ENCODE measurements around the gene COG1. TPM values are rescaled to one million over a fixed set of nuclear protein-coding genes. Genes with fewer than 3 reads are reported as not detected.

COG1 gene
- total RNA-seq, 2 donors from 2014 or later: 27.1 to 27.8 TPM

DNA sequence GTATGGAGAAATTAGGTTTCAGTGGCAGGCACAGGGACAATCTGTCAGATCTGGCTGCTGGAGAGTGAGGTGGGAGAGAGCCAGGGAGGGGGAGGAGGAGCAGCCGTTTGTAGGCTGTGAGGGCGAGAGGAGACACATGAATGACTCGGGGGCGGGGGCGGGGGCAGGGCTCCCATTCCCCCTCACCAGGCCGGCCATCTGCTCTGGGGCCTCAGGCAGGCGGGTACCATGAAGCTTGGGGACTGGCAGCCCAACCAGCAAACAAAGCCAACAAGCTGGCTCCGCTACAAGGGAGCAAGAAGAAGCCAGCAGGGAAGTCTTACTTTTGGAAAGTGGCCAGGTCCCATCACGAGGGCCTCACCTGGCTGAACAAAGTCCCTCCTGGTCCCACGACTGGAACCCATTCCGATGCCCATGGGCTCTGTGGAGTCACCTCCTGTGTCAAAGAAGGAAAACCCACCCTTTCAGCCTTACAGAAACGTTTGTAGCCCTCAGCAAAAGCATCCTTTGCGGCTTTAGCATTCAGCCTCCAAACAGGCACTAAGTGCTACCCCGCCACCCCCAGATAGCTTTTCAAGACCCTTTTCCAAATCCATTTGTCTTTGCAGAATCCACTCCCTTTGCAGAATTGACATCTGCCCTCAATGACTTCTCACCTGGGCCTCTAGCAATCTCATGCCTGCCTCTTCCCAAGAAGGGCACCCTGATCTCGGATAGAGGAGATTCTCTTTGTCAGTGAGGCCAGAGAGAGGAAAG, 37.3 kb upstream of the COG1 start:
- peaks cover 24% of the 10 kb centered on the region for H3K27me3 Mint-ChIP-seq (ENCODE audit: insufficient read depth)
- TF ChIP-seq, protein P1, sequence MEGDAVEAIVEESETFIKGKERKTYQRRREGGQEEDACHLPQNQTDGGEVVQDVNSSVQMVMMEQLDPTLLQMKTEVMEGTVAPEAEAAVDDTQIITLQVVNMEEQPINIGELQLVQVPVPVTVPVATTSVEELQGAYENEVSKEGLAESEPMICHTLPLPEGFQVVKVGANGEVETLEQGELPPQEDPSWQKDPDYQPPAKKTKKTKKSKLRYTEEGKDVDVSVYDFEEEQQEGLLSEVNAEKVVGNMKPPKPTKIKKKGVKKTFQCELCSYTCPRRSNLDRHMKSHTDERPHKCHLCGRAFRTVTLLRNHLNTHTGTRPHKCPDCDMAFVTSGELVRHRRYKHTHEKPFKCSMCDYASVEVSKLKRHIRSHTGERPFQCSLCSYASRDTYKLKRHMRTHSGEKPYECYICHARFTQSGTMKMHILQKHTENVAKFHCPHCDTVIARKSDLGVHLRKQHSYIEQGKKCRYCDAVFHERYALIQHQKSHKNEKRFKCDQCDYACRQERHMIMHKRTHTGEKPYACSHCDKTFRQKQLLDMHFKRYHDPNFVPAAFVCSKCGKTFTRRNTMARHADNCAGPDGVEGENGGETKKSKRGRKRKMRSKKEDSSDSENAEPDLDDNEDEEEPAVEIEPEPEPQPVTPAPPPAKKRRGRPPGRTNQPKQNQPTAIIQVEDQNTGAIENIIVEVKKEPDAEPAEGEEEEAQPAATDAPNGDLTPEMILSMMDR (conservative IDR thresholded peaks at IDR 0.05): no peak
- H3K9me3 Mint-ChIP-seq: no peaks in the 10 kb centered on the region
- no peak overlapping the region for H3K4me3 ChIP-seq (ENCODE audit: low read length)
- no peaks in the 10 kb centered on the region for H3K36me3 Mint-ChIP-seq (ENCODE audit: low read depth)
- H3K27me3 ChIP-seq (ENCODE audit: control insufficient read depth, insufficient read depth, low read length, poor library complexity, severe bottlenecking): no peaks in the 10 kb centered on the region
- no peak overlapping the region for H3K4me3 Mint-ChIP-seq
- H3K36me3 ChIP-seq (ENCODE audit: control insufficient read depth, insufficient read depth, low read length): no peaks in the 10 kb centered on the region
- WGBS, 2 experiments (ENCODE audit: insufficient coverage in 1 of 2, insufficient read length in 1 of 2): 76 to 98% methylated on average over 5 to 15 of the region's 15 CpGs
- H3K27ac ChIP-seq (ENCODE audit: low read depth, low read length): peak overlapping the region; percentile 90
- no peak overlapping the region for H3K9ac ChIP-seq (ENCODE audit: extremely low read depth, low read length, poor library complexity, severe bottlenecking)
- peaks cover 20% of the 10 kb centered on the region for H3K4me1 ChIP-seq (ENCODE audit: control insufficient read depth, insufficient read depth, low read length)
- peaks cover 52% of the 10 kb centered on the region for H3K4me1 Mint-ChIP-seq
- H3K9me3 ChIP-seq (ENCODE audit: control insufficient read depth, low read length): no peaks in the 10 kb centered on the region
- DNase-seq: peak; percentile 75
- H3K27ac Mint-ChIP-seq: no peak overlapping the region

DNA sequence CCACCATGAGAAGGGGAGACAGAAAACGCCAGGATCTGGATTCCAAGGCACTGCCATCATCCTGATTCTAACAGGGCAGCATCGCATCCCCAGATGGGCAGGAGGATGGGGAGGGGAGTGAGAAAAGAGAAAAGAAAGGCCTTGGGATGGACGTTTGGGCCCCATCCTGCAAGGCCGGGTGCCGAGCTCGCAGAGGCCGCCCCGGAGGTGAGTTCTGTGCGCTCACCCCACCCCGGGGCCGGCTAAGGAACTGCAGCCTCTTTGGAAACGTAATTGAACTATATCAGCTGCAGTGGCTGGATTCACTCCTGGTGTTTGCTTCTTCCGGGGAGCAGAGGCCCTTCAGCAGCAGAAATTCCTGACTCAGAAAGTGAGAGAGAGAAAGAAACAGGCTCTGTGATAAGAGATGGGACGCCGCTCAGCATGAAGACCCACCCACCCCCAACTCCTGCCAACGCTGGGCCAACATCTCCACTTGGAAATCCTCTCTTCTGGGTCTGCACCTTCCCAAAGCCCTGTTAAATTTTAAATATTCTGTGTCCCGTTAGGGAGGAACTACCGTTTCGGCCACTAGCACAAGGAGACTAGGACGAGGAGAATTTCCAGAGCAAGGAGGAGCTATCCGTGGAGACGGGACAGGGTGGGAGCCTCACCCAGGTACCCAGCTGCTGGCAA, 36.6 kb upstream of the COG1 start:
- no peaks in the 10 kb centered on the region for H3K9me3 Mint-ChIP-seq
- H3K4me3 Mint-ChIP-seq: no peak overlapping the region
- H3K36me3 ChIP-seq (ENCODE audit: control insufficient read depth, insufficient read depth, low read length): no peaks in the 10 kb centered on the region
- TF ChIP-seq, protein P1 (conservative IDR thresholded peaks at IDR 0.05): peak; percentile 88
- H3K9me3 ChIP-seq (ENCODE audit: control insufficient read depth, low read length): no peaks in the 10 kb centered on the region
- peaks cover 16% of the 10 kb centered on the region for H3K27me3 Mint-ChIP-seq (ENCODE audit: insufficient read depth)
- H3K36me3 Mint-ChIP-seq (ENCODE audit: low read depth): no peaks in the 10 kb centered on the region
- peaks cover 55% of the 10 kb centered on the region for H3K4me1 Mint-ChIP-seq
- 25 to 36% methylated on average over 14 to 22 of the region's 22 CpGs for whole genome bisulfite sequencing, 2 experiments (ENCODE audit: insufficient coverage in 1 of 2, insufficient read length in 1 of 2)
- peak; percentile 96 for DNase-seq
- H3K9ac ChIP-seq (ENCODE audit: extremely low read depth, low read length, poor library complexity, severe bottlenecking): no peak overlapping the region
- no peaks in the 10 kb centered on the region for H3K27me3 ChIP-seq (ENCODE audit: control insufficient read depth, insufficient read depth, low read length, poor library complexity, severe bottlenecking)
- H3K27ac Mint-ChIP-seq: peak overlapping the region; percentile 24
- H3K27ac ChIP-seq (ENCODE audit: low read depth, low read length): peak overlapping the region; percentile 90
- H3K4me1 ChIP-seq (ENCODE audit: control insufficient read depth, insufficient read depth, low read length): peaks cover 25% of the 10 kb centered on the region
- peak overlapping the region; percentile 53 for H3K4me3 ChIP-seq (ENCODE audit: low read length)

- H3K4me1 ChIP-seq (ENCODE audit: control insufficient read depth, insufficient read depth, low read length): peaks cover 25% of the 10 kb centered on the region
- WGBS, 2 experiments (ENCODE audit: insufficient coverage in 1 of 2, insufficient read length in 1 of 2): 80 to 86% methylated on average over 7 to 8 of the region's 8 CpGs
- H3K4me1 Mint-ChIP-seq: peaks cover 60% of the 10 kb centered on the region
- no peaks in the 10 kb centered on the region for H3K9me3 Mint-ChIP-seq
- H3K36me3 ChIP-seq (ENCODE audit: control insufficient read depth, insufficient read depth, low read length): no peaks in the 10 kb centered on the region
- no peak overlapping the region for H3K9ac ChIP-seq (ENCODE audit: extremely low read depth, low read length, poor library complexity, severe bottlenecking)
- H3K4me3 ChIP-seq (ENCODE audit: low read length): peak overlapping the region; percentile 53
- H3K9me3 ChIP-seq (ENCODE audit: control insufficient read depth, low read length): no peaks in the 10 kb centered on the region
- no peak overlapping the region for H3K4me3 Mint-ChIP-seq
- peak; percentile 55 for DNase-seq
- no peak overlapping the region for H3K27ac ChIP-seq (ENCODE audit: low read depth, low read length)
- H3K27me3 Mint-ChIP-seq (ENCODE audit: insufficient read depth): peaks cover 13% of the 10 kb centered on the region
- no peaks in the 10 kb centered on the region for H3K27me3 ChIP-seq (ENCODE audit: control insufficient read depth, insufficient read depth, low read length, poor library complexity, severe bottlenecking)
- TF ChIP-seq, protein P1 (conservative IDR thresholded peaks at IDR 0.05): no peak
- no peaks in the 10 kb centered on the region for H3K36me3 Mint-ChIP-seq (ENCODE audit: low read depth)
- H3K27ac Mint-ChIP-seq: no peak overlapping the region
Observed at GRCh38 chr17:73156887-73157520, 35.9 kb upstream of the COG1 start.
